H9 (cell line): ENCODE data around the gene WIPF1. TPM values are rescaled to one million over a fixed set of nuclear protein-coding genes. Genes with fewer than 3 reads are reported as not detected.

Experiments used
- DNase-seq: peaks from one replicate; pipeline ENCODE4 v3.0.0-alpha.2; 2017
- H2AFZ ChIP-seq: one replicate; pipeline ENCODE4 v1.6.1; 2013; ENCODE audit warnings: mild to moderate bottlenecking, low read length, control low read depth, moderate library complexity
- H2AK5ac ChIP-seq: 2 replicates; pipeline ENCODE4 v1.6.1; 2013; ENCODE audit warnings: low read length, control low read depth, mixed read lengths; ENCODE audit not compliant: insufficient read length
- H2BK120ac ChIP-seq: one replicate; pipeline ENCODE4 v1.6.1; 2013; ENCODE audit warnings: low read depth, mild to moderate bottlenecking, low read length, control low read depth, inconsistent platforms; ENCODE audit not compliant: poor library complexity, severe bottlenecking
- H2BK12ac ChIP-seq: 2 replicates; pipeline ENCODE4 v1.6.1; 2013; ENCODE audit warnings: low read length, control low read depth, mixed read lengths, low read depth; ENCODE audit not compliant: insufficient read length
- H2BK15ac ChIP-seq: 2 replicates; pipeline ENCODE4 v1.6.1; 2013; ENCODE audit warnings: low read depth, low read length, control low read depth
- H2BK20ac ChIP-seq: one replicate; pipeline ENCODE4 v1.6.1; 2013; ENCODE audit warnings: low read depth, mild to moderate bottlenecking, low read length, control low read depth, inconsistent platforms; ENCODE audit not compliant: poor library complexity, severe bottlenecking
- H2BK5ac ChIP-seq: 2 replicates; pipeline ENCODE4 v1.6.1; 2013; ENCODE audit warnings: low read length, control low read depth, mixed read lengths; ENCODE audit not compliant: insufficient read length
- H3K14ac ChIP-seq: 2 replicates; pipeline ENCODE4 v1.6.1; 2013; ENCODE audit warnings: low read length, control low read depth; ENCODE audit not compliant: insufficient read depth
- H3K18ac ChIP-seq: 2 replicates; pipeline ENCODE4 v1.6.1; 2013; ENCODE audit warnings: low read depth, mild to moderate bottlenecking, mixed read lengths, low read length, control low read depth; ENCODE audit not compliant: insufficient read length
- H3K23ac ChIP-seq: 2 replicates; pipeline ENCODE4 v1.6.1; 2013; ENCODE audit warnings: low read length, control low read depth, mixed read lengths, low read depth; ENCODE audit not compliant: insufficient read length
- H3K23me2 ChIP-seq: 2 replicates; pipeline ENCODE4 v1.6.1; 2013; ENCODE audit warnings: low read depth, mild to moderate bottlenecking, mixed read lengths, low read length, control low read depth; ENCODE audit not compliant: insufficient read length, poor library complexity, severe bottlenecking
- H3K27ac ChIP-seq: 2 replicates; pipeline ENCODE4 v1.5.1; 2013; ENCODE audit warnings: low read length, control low read depth, mixed read lengths, low read depth; ENCODE audit not compliant: insufficient read length
- H3K27me3 ChIP-seq: 2 replicates; pipeline ENCODE4 v1.6.1; 2013; ENCODE audit warnings: low read length, control low read depth, inconsistent platforms; ENCODE audit not compliant: insufficient read depth
- H3K4ac ChIP-seq: 2 replicates; pipeline ENCODE4 v1.6.1; 2013; ENCODE audit warnings: low read depth, mild to moderate bottlenecking, control low read depth, inconsistent platforms, low read length, moderate library complexity
- H3K4me1 ChIP-seq: 2 replicates; pipeline ENCODE4 v1.6.1; 2013; ENCODE audit warnings: low read length, control low read depth, inconsistent platforms; ENCODE audit not compliant: insufficient read depth
- H3K4me2 ChIP-seq: 2 replicates; pipeline ENCODE4 v1.6.1; 2013; ENCODE audit warnings: low read length, control low read depth, mixed read lengths; ENCODE audit not compliant: insufficient read length, insufficient read depth
- H3K56ac ChIP-seq: 2 replicates; pipeline ENCODE4 v1.6.1; 2013; ENCODE audit warnings: low read depth, mild to moderate bottlenecking, mixed read lengths, low read length, control low read depth; ENCODE audit not compliant: insufficient read length
- H3K79me1 ChIP-seq: 2 replicates; pipeline ENCODE4 v1.6.1; 2013; ENCODE audit warnings: low read depth, mild to moderate bottlenecking, moderate library complexity, low read length, control low read depth, inconsistent platforms; ENCODE audit not compliant: insufficient read depth, poor library complexity, severe bottlenecking
- H3K79me2 ChIP-seq: 2 replicates; pipeline ENCODE4 v1.6.1; 2013; ENCODE audit warnings: low read length, control low read depth, inconsistent platforms; ENCODE audit not compliant: insufficient read depth
- H3K9ac ChIP-seq: 2 replicates; pipeline ENCODE4 v1.6.1; 2013; ENCODE audit warnings: low read length, control low read depth, mixed read lengths; ENCODE audit not compliant: insufficient read length; ENCODE audit errors: extremely low read depth
- H3K9me3 ChIP-seq: one replicate; pipeline ENCODE4 v1.6.1; 2013; ENCODE audit warnings: low read depth, low read length, inconsistent platforms; ENCODE audit not compliant: control insufficient read depth
- H3T11ph ChIP-seq: one replicate; pipeline ENCODE4 v1.6.1; 2013; ENCODE audit warnings: mild to moderate bottlenecking, low read length, control low read depth, inconsistent platforms
- H4K20me1 ChIP-seq: one replicate; pipeline ENCODE4 v1.6.1; 2013; ENCODE audit not compliant: control insufficient read depth, insufficient read length, insufficient read depth
- H4K5ac ChIP-seq: 2 replicates; pipeline ENCODE4 v1.6.1; 2013; ENCODE audit warnings: low read depth, mild to moderate bottlenecking, mixed read lengths, low read length, control low read depth; ENCODE audit not compliant: insufficient read length
- H4K8ac ChIP-seq: replicated peaks from 2 replicates; pipeline ENCODE4 v1.6.1; 2013; ENCODE audit warnings: low read length, control low read depth, mixed read lengths, low read depth; ENCODE audit not compliant: insufficient read length
- H4K91ac ChIP-seq: 2 replicates; pipeline ENCODE4 v1.6.1; 2013; ENCODE audit warnings: low read depth, mild to moderate bottlenecking, moderate library complexity, mixed read lengths, low read length, control low read depth; ENCODE audit not compliant: insufficient read length
- H3K27ac Mint-ChIP-seq, 3 experiments: 2 replicates in 2 of 3; 3 replicates in 1 of 3; pipeline ENCODE4 v1.8.0; 2020 to 2021; ENCODE audit warnings: mixed read lengths in 3 of 3, mild to moderate bottlenecking in 1 of 3, moderate library complexity in 1 of 3
- H3K27me3 Mint-ChIP-seq: 2 replicates; pipeline ENCODE4 v1.8.0; 2021; ENCODE audit warnings: low read depth, mild to moderate bottlenecking, moderate library complexity, mixed read lengths
- H3K36me3 Mint-ChIP-seq, 3 experiments: 2 replicates in 2 of 3; 3 replicates in 1 of 3; pipeline ENCODE4 v1.8.0; 2020 to 2021; ENCODE audit warnings: low read depth in 3 of 3, mixed read lengths in 3 of 3; ENCODE audit not compliant: insufficient read depth in 1 of 3
- H3K4me1 Mint-ChIP-seq, 2 experiments: 2 replicates each; pipeline ENCODE4 v1.8.0; 2020; ENCODE audit warnings: mixed read lengths in 2 of 2
- H3K4me3 Mint-ChIP-seq, 2 experiments: 2 replicates in 1 of 2; 3 replicates in 1 of 2; pipeline ENCODE4 v1.8.0; 2020 to 2021; ENCODE audit warnings: mild to moderate bottlenecking in 2 of 2, mixed read lengths in 2 of 2, moderate library complexity in 1 of 2
- H3K9me3 Mint-ChIP-seq, 2 experiments: 2 replicates in 1 of 2; 3 replicates in 1 of 2; pipeline ENCODE4 v1.8.0; 2020; ENCODE audit warnings: mild to moderate bottlenecking in 2 of 2, mixed read lengths in 2 of 2, moderate library complexity in 1 of 2
- CTCF ChIP-seq: fragments of 200-600 bp; sonication (generic); conservative IDR thresholded peaks from 3 replicates; pipeline ENCODE4 v1.8.0; 2021; ENCODE audit warnings: antibody characterized with exemption, mild to moderate bottlenecking
- WGBS: extraction: QIAGEN DNeasy Blood & Tissue Kit; methylation state at CpG from one replicate; pipeline ENCODE4 v1.1.7; 2013; ENCODE audit warnings: missing lambda C conversion rate, low lambda C conversion rate, mixed read lengths; ENCODE audit not compliant: insufficient read length; ENCODE audit errors: extremely low coverage; 5-methylcytosine and 5-hydroxymethylcytosine counted together
- total RNA-seq: library from RNA; stranded (reverse); gene quantifications from 2 replicates; pipeline ENCODE4 v1.2.1, GENCODE V29; 2021

WIPF1 gene
- total RNA-seq, 1 experiment from 2014 or later = 5.1 TPM

- no peak overlapping the region for H3T11ph ChIP-seq
- Mint-ChIP-seq H3K27me3 (no peaks in the 10 kb centered on the region), H3K9me3 (no peaks in the 10 kb centered on the region), H3K4me3 (no peak overlapping the region), H3K27ac (peak overlapping the region in 1 of 3 experiments; percentile 13; a peak in 1 of 7 replicates), H3K4me1 (peaks cover 3 to 6% of the 10 kb centered on the region in 2 experiments; a peak in 3 of 4 replicates), H3K36me3 (no peaks in the 10 kb centered on the region)
- no peak overlapping the region for H2AFZ ChIP-seq
- no peak for TF ChIP-seq CTCF
- no peaks in the 10 kb centered on the region for H3K79me2 ChIP-seq
- peaks cover 3% of the 10 kb centered on the region; the same call in 1 of the 2 replicates for H3K4me1 ChIP-seq
- no peak overlapping the region for H3K27ac ChIP-seq
- H4K91ac ChIP-seq = no peak overlapping the region
- H4K5ac ChIP-seq = no peak overlapping the region
- no peaks in the 10 kb centered on the region for H3K23me2 ChIP-seq
- H3K27me3 ChIP-seq = no peaks in the 10 kb centered on the region
- H2BK120ac ChIP-seq = no peak overlapping the region
- H3K4ac ChIP-seq = no peak overlapping the region
- no peaks in the 10 kb centered on the region for H4K20me1 ChIP-seq
- H2BK20ac ChIP-seq = no peak overlapping the region
- no peak overlapping the region for H2AK5ac ChIP-seq
- H3K79me1 ChIP-seq = no peaks in the 10 kb centered on the region
- no peak overlapping the region for H3K18ac ChIP-seq
- no peak overlapping the region for H2BK12ac ChIP-seq
- H2BK5ac ChIP-seq = no peak overlapping the region
- H4K8ac ChIP-seq = no peak overlapping the region
- H3K56ac ChIP-seq = no peak overlapping the region
- H3K23ac ChIP-seq = no peak overlapping the region
- no peak for DNase-seq
- WGBS = no CpG with 5 or more reads among the region's 8 CpGs
- no peaks in the 10 kb centered on the region for H3K9me3 ChIP-seq
- H3K14ac ChIP-seq = no peak overlapping the region
- no peak overlapping the region for H3K9ac ChIP-seq
- H2BK15ac ChIP-seq = no peak overlapping the region
- H3K4me2 ChIP-seq = no peak overlapping the region
Observed at GRCh38 chr2:174633623-174633930, 36.0 kb upstream of the WIPF1 start.
